CD4-positive, alpha-beta T cell treated with Interleukin-4 for 1 hour (primary cell): ENCODE results near the gene MTPN.

Experiments
- DNase-seq, 2 donors: peaks; one replicate each; pipeline ENCODE4 v3.0.0-alpha.2; 2020 to 2022

The MTPN gene, protein sequence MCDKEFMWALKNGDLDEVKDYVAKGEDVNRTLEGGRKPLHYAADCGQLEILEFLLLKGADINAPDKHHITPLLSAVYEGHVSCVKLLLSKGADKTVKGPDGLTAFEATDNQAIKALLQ

DNA sequence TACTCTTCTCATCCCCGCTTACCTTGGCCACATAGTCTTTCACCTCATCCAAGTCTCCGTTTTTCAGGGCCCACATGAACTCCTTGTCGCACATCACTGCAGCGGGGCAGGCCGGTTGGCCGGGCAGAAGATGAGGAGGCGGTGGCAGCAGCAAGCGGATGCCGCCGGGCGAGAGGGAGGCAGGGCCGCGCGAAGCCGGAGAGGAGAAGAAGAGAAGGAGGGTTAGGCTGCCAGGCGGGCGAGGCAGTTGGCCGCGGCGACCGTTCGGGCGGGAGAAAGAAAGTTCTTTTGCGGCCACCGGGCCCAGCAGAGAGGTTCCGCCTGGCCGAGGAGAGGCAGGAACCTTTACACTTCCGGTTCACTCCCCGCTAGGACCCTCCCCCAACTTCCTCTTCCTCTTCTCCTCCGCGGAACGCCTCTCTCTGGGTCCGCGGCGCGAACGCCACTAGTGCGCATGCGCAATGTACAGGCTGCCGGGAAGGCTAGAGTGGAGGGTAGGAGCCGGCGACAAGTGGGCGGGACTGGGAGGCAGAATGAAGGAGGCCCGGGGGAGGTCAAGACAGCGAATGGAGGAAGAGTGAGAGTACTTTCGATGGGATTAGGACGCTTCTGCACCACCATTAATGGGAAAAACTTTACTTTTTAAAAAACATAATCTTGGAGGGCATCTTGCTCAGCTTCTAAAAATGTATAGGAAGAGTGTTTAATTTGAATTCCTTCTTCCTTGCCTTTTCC, at the start of gene MTPN:
TSS of gene MTPN (minus strand) at position 353 of the 735 bp plus-strand sequence. CDS start at position 94, 259 bp downstream.
- DNase-seq = peak; percentile 98

DNA sequence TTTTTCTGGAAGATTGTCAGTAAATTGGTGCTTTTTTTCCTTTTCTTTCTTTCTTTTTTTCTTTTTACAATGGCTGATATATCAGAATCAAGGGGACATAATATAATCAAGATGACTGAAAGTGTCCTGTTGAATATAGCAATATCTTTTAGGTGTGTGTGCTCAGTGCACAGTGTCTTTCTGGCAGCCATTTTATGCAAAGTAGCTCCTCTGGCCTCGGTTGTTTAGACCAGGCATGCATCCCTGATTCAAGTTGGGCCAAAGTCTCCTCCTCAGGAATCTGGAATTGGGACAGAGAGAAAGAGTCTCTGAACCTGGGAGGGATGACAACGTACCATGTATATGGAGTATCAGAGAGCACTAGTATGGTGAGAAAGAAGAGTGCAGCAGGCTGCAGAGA, 49.0 kb upstream of the MTPN start:
- no peak for DNase-seq

GRCh38 chr7:136023134-136023869, 46.1 kb upstream of the MTPN start:
- DNase-seq = no peak

DNA sequence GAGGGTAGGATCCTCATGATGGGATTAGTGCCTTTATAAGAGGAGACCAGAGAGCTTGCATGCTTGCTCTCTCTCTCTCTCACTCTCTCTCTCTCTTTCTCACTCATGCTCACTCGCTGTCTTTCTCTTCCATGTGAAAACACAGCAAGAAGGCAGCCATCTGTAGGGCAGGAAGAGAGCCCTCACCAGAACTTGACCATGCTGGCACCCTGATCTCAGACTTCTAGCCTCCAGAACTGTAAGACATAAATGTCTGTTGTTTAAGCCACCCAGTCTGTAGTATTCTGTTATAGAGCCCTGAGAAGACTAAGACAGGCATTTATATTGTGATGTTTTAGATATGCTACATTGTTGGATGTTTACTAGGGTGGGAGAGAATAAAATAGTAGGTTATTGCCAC, 43.4 kb upstream of the MTPN start:
- DNase-seq = no peak

GRCh38 chr7:136018104-136018503, 40.9 kb upstream of the MTPN start:
- DNase-seq = no peak

DNA sequence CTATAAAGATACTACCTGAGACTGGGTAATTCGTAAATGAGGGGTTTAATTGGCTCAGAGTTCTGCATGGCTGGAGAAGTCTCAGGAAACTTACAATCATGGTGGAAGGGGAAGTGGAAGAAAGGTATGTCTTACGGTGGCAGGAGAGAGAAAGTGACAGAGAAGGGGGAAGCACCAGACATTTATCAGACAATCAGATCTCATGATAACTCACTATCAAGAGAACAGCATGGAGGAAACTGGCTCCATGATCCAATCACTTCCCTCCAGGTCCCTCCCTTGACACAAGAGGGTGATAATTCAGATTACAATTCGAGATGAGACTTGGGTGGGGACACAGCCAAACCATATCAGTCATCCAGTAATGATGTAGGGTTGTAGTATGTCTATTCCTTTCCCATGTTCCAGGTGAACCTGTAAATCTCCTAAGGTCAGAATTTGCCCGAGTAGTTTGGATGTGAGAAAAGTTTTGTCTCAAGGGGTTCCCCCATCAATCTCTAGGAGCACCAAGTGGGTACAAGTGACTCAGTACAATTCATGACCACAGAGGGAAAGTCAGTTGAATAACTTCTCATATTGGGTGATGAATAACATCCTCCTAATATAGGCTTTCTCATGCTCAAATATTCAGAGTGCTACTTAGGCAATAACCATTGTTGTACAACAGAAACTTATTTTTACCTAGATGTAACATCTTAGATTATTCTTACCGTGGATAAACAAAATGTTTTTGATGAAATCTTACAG, 39.7 kb upstream of the MTPN start:
- DNase-seq = no peak

DNA sequence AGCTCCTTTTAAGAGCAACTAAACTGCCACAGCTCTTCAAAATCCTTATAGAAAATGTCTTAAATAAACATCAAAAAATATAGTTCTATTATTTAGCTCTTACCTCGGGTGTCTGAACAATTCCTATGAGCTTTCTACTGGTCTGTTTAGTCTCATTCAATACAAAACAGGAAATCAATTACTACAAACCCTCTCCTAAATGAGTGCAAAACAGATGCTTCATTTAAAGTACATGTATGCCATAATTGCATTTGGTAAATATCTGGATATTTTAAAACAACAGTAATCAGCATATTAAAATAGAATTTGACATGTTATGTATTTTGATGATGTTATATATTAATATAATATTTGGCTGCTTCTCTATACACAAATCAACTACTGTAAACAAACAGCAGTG, 38.5 kb upstream of the MTPN start:
- no peak for DNase-seq

GRCh38 chr7:136014659-136015058, 37.5 kb upstream of the MTPN start:
- no peak for DNase-seq

DNA sequence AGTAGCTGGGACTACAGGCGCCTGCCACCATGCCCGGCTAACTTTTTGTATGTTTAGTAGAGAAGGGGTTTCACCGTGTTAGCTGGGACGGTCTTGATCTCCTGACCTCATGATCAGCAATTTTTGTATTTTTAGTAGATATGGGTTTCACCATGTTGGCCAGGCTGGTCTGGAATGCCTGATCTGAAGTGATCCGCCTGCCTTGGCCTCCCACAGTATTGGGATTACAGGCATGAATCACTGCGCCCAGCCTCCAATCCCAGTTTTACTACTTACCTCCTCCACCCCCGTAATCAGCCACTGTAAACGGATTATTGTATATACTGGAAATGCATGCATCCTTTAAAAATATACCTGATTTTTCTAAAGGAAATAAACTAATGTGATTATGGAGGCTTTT, 35.1 kb upstream of the MTPN start:
- no peak for DNase-seq

DNA sequence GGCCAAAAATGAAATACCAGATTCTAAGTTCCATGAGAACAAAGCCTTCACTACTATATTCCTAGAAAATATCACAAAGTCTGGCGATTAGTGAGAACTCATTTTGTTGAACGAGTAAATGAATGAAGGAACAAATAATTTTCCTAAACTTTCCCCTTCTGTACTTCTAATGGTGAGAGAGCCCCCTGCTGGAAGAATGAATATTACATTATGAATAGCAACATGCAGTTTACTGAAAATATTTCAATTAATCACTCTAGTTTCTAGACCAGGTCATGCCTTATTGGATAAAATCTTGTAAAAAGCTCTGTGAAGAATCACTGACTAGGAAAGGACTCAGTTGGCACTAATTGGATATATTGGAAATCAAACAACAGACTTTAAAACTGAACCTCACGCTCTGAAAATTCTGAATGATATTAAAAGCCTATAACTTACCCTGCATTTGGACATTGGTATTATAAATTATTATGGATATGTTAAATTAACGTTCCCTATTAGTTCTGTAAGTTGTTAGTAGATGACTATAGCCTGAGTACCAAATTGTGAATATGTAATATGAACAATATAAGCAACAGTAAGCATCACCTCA, 32.4 kb upstream of the MTPN start:
- DNase-seq = peak in 1 of 2 donors; percentile 65

DNA sequence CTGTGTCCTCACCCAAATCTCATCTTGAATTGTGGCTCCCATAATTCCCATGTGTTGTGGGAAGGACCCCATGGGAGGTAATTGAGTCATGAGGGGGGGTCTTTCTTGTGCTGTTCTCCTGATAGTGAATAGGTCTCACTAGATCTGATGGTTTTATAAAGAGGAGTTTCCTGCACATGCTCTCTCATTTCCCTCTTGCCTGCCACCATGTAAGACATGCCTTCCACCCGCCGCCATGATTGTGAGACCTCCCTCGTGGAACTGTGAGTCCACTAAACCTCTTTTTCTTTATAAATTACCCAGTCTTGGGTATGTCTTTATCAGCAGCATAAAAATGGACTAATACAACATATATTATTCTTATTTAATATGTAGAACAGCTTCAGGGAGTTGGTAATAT, 29.0 kb upstream of the MTPN start:
- no peak for DNase-seq

DNA sequence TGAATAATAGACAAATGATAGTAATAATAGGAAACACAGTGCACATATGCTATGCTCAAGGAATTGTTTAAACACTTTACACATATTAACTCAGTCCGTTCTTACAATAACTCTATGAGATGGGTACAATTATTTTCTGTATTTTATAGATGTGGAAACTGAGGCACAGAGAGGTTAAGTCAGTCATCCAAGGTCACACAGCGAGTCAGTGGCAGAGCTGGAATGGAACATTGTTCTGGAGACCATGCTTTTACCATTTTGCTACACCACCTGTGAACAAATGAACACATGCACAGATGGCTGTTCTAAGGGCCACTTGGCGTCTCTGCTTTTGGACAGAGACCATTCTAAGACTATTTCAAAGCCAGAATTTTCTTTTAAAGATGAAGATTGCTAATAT, 26.9 kb upstream of the MTPN start:
- DNase-seq = no peak

- no peak for DNase-seq
Observed at GRCh38 chr7:136002802-136003201, 25.6 kb upstream of the MTPN start.

DNA sequence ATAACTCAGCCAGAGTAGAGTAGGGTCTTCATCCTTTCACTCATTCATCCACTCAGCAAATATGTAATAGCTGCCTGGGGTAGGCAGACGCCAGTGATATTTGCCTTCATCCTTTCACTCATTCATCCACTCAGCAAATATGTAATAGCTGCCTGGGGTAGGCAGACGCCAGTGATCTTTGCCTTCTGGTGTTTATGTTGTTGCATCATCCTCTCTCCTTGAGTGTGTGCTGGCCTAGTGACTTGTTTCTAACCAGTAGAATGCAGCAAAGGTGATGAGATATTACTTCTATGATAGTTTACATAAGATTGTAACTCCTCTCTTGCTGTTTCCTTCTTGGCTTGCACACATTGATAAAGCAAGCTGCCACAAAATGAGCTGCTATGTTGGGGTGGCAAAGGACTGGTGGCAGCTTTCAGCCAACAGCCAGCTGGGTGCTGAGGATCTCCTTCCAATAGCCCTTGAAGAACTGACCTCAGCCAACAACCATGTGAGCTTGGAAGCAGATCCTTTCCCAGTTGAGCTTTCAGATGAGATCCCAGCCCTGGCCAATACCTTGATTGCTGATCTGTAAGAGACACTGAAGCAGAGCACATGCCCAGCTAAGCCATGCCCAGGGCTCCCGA, 23.2 kb upstream of the MTPN start:
- no peak for DNase-seq

DNA sequence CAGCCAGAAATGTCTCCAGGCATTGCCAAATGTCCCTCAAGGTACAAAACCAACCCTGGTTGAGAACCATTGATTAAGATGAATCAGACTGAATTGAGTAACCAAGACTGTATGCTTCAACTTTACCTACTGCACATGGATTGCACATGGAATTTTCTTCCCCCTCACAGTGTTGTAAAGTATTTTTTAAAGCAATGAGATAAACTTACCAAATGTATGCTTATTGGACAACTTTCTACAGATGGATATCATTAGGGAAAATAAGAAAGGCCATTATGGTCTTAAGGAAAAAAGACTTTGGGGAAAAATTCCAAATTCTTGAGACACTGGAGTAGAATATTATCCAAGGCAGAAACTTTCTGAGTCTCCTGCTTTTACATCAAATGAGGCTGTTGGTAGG, 20.9 kb upstream of the MTPN start:
- no peak for DNase-seq

GRCh38 chr7:135995748-135996147, 18.6 kb upstream of the MTPN start:
- no peak for DNase-seq

DNA sequence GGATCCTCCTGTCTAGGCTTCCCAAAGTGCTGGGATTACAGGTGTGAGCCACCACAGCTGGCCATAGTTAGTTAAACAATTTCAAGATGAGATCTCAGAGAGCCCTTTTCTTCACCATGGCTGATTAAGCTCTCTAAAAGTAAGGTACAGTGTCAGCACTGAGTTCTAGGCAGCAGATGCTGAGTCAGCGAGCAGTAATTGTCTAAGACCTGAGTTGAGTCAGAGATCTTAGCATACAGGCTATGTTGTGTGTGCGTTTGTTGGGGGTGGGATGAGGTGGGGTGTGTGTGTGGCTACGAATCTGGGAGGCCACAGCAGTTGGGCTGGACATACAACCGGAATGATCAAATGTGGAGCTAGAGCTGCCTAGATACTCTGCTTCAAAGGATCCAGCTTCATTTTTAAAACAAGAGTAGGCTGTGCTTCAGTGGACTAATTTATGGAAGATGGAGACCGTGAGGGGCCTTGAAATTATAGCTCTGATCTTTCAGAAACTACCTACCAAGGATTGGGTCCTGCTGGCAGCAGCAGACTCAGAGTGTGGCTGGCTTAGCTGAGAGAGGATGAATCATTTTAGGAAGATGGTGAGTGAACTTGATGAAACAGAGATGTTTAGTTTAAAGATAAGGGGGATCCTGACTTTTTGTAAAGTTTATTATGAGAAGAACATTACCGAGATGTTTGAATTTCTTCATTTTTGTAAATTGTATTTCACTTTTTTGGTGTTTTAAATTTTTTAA, 17.5 kb upstream of the MTPN start:
- no peak for DNase-seq

GRCh38 chr7:135993950-135994349, 16.8 kb upstream of the MTPN start:
- DNase-seq = peak in 1 of 2 donors; percentile 33

GRCh38 chr7:135991906-135992305, 14.7 kb upstream of the MTPN start:
- no peak for DNase-seq

DNA sequence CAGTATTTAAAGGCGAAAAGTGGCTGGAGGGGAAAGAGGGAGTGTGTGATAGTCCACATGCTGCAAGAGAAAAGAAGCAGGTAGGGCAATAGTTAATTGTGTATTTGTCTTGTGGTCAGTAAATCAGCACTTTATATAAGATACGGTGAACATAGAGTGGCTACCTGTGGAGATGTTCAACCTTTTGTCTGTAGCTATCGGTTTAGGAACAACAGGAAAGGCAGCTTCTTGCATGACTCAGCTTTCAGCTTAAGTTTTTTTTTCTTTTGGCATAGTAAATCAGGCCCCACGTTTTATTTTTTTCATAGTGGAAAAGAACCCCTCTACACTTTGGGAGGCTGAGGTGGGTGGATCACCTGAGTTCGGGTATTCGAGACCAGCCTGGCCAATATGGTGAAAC, 14.2 kb upstream of the MTPN start:
- DNase-seq = no peak

- DNase-seq = no peak
Observed at GRCh38 chr7:135990258-135990657, 13.1 kb upstream of the MTPN start.
